ENCODE results near the gene RAD54L2.

GRCh38 chr3:51502562-51502910 is 36.0 kb upstream of the RAD54L2 start:
- TF ChIP-seq CTCF (conservative IDR thresholded peaks at IDR 0.05 in 1 of 2, IDR thresholded peaks at IDR 0.05 in 1 of 2; ENCODE audit: low read depth in 1 of 2, low read length in 2 of 2): no peak
- no peak for TF ChIP-seq EZH2 (IDR thresholded peaks at IDR 0.05; ENCODE audit: low read length, missing control alignments)
